Adrenal gland (tissue), 5 donors: Measurements from ENCODE around the gene MRPS7.

ENCODE experiments used
- CTCF ChIP-seq, 6 experiments: fragments of 450-650 bp in 4 of 6; fragments of 200-600 bp in 2 of 6; sonication (generic) in 1 of 6; IDR thresholded peaks; 1 replicate in 5 of 6; 2 replicates in 1 of 6; pipeline versions ENCODE4 v1.5.1 to v1.8.0; 2016 to 2021; ENCODE audit warnings: antibody characterized with exemption in 6 of 6, mild to moderate bottlenecking in 2 of 6, moderate library complexity in 1 of 6
- POLR2A ChIP-seq, 2 donors: fragments of 450-650 bp; IDR thresholded peaks; one replicate each; pipeline ENCODE4 v1.6.1; 2017; ENCODE audit warnings: antibody characterized with exemption in 2 of 2, mild to moderate bottlenecking in 2 of 2, moderate library complexity in 1 of 2
- donor health status: DM: no; HTN: no; CAD: no.

- TF ChIP-seq CTCF (IDR thresholded peaks at IDR 0.05) (no peak), POLR2A (IDR thresholded peaks at IDR 0.05) (no peak)
These were observed 40.0 kb downstream of the MRPS7 start for GRCh38 chr17:75301502-75302206.
